Measurements from ENCODE around the gene PPP1CA. TPM values are rescaled to one million over a fixed set of nuclear protein-coding genes. Genes with fewer than 3 reads are reported as not detected.

Gene PPP1CA
- total RNA-seq, 1 experiment from 2014 or later: 238 TPM

GRCh38 chr11:67397986-67398660, 3.5 kb downstream of the PPP1CA start:
- DNase-seq (ENCODE audit: low read depth, low spot score) (no peak), ATAC-seq (no peak)
- Histone ChIP-seq H3K9ac (ENCODE audit: low read length) (no peak overlapping the region), H2AFZ (ENCODE audit: low read depth, low read length, poor library complexity, severe bottlenecking) (no peak overlapping the region), H4K20me1 (ENCODE audit: insufficient read depth) (no peaks in the 10 kb centered on the region), H3K27me3 (ENCODE audit: insufficient read depth, low read length) (no peaks in the 10 kb centered on the region), H3K4me1 (ENCODE audit: control insufficient read depth in 1 of 2, insufficient read depth in 2 of 2, low read length in 2 of 2) (peaks cover 9 to 18% of the 10 kb centered on the region in 2 experiments), H3K27ac (ENCODE audit: low read depth, low read length) (no peak overlapping the region), H3K4me3 (replicated peaks in 1 of 2; ENCODE audit: low read depth in 1 of 2, low read length in 2 of 2) (no peak overlapping the region), H3K36me3 (ENCODE audit: control insufficient read depth in 1 of 2, insufficient read depth in 2 of 2, low read length in 2 of 2) (peaks cover 13 to 37% of the 10 kb centered on the region in 2 experiments; a peak in 3 of 4 replicates), H3K79me2 (ENCODE audit: insufficient read depth, low read length) (peaks cover 24% of the 10 kb centered on the region), H3K9me2 (ENCODE audit: insufficient read depth) (no peaks in the 10 kb centered on the region), H3K4me2 (ENCODE audit: low read length) (no peak overlapping the region), H3K9me3 (ENCODE audit: control insufficient read depth in 1 of 2, insufficient read depth in 1 of 2, low read depth in 1 of 2, low read length in 2 of 2) (no peaks in the 10 kb centered on the region)
- CTCF ChIA-PET: no interaction called here
- POLR2A ChIA-PET: no interaction called here
- no TSS peak for BruUV-seq (replicated peaks)
- RAD21 ChIA-PET (ENCODE audit: low non-redundant PET in 1 of 2, low total read pairs in 2 of 2, uncharacterized antibody in 2 of 2, unreplicated experiment in 2 of 2): no interaction called here
- no peak for TF ChIP-seq SP1 (IDR thresholded peaks at IDR 0.05; ENCODE audit: low read depth)
- TF ChIP-seq EGR1 (IDR thresholded peaks at IDR 0.05; ENCODE audit: low read depth): no peak
- TF ChIP-seq CTCF (IDR thresholded peaks at IDR 0.05 in 2 of 3, conservative IDR thresholded peaks at IDR 0.05 in 1 of 3; ENCODE audit: borderline replicate concordance in 1 of 3, insufficient read depth in 1 of 3, low read depth in 2 of 3, low read length in 2 of 3): no peak
- TF ChIP-seq EZH2phosphoT487 (IDR thresholded peaks at IDR 0.05; ENCODE audit: borderline replicate concordance): no peak
- no peak for TF ChIP-seq JUND (IDR thresholded peaks at IDR 0.05)
- no peak for TF ChIP-seq RAD21 (IDR thresholded peaks at IDR 0.05; ENCODE audit: low read depth)
- TF ChIP-seq SRF (IDR thresholded peaks at IDR 0.05; ENCODE audit: low read depth): no peak
- no peak for TF ChIP-seq ELF1 (IDR thresholded peaks at IDR 0.05; ENCODE audit: borderline replicate concordance, low read depth)
- TF ChIP-seq CBX3 (IDR thresholded peaks at IDR 0.05; ENCODE audit: low read depth): no peak
- TF ChIP-seq TCF7L2 (IDR thresholded peaks at IDR 0.05; ENCODE audit: borderline replicate concordance, extremely low read depth, insufficient read depth, insufficient read length): no peak
- TF ChIP-seq REST (IDR thresholded peaks at IDR 0.05; ENCODE audit: low read depth): no peak
- no peak for TF ChIP-seq ZFX (IDR thresholded peaks at IDR 0.05)
- no peak for TF ChIP-seq ATF3 (IDR thresholded peaks at IDR 0.05)
- TF ChIP-seq FOSL1 (IDR thresholded peaks at IDR 0.05; ENCODE audit: low read depth): no peak
- no peak for TF ChIP-seq MAX (IDR thresholded peaks at IDR 0.05)
- no peak for TF ChIP-seq POLR2AphosphoS5 (IDR thresholded peaks at IDR 0.05; ENCODE audit: low read depth, low read length)
- intact Hi-C loops (cut with micrococcal nuclease): no loop called here
